Hepatocyte (in vitro differentiated cells): Measurements from ENCODE around the gene EEF1AKMT1.

Experiments used
- CTCF ChIP-seq: fragments of 200-600 bp; sonication (generic); IDR thresholded peaks from 2 replicates; pipeline ENCODE4 v1.5.1; 2016; ENCODE audit warnings: antibody characterized with exemption, mild to moderate bottlenecking; ENCODE audit not compliant: poor library complexity
- EZH2 ChIP-seq: fragments of 200-600 bp; sonication (generic); IDR thresholded peaks from 2 replicates; pipeline ENCODE4 v1.6.1; 2016; ENCODE audit warnings: antibody characterized with exemption, mild to moderate bottlenecking, borderline replicate concordance
- EZH2phosphoT487 ChIP-seq: fragments of 200-600 bp; sonication (generic); IDR thresholded peaks from one replicate; pipeline ENCODE4 v1.6.1; 2018; ENCODE audit warnings: antibody characterized with exemption, mild to moderate bottlenecking, low read depth, moderate library complexity; ENCODE audit not compliant: unreplicated experiment, severe bottlenecking

- TF ChIP-seq CTCF, result no peak
- no peak for TF ChIP-seq EZH2
- TF ChIP-seq EZH2phosphoT487, result no peak
Observed at GRCh38 chr13:20720499-20720898, 53.3 kb downstream of the EEF1AKMT1 start.
